SK-N-SH treated with all-trans-retinoic acid at 6 μM for 48 hours (cell line): ENCODE measurements around the gene TOM1L2.

ENCODE experiments used
- ARNTL ChIP-seq: fragments of 450-650 bp; formaldehyde crosslinking; IDR thresholded peaks from 2 replicates; pipeline ENCODE4 v1.5.0; 2020; ENCODE audit warnings: low read depth, mild to moderate bottlenecking, moderate library complexity, borderline replicate concordance
- CREB5 ChIP-seq: fragments of 250-450 bp; sonication (Bioruptor Pico); IDR thresholded peaks from 2 replicates; pipeline ENCODE4 v1.5.1; 2020; ENCODE audit warnings: low read depth, mild to moderate bottlenecking, moderate library complexity
- ESRRG ChIP-seq: fragments of 250-450 bp; sonication (Bioruptor Pico); IDR thresholded peaks from 2 replicates; pipeline ENCODE4 v1.6.1; 2021; ENCODE audit warnings: mild to moderate bottlenecking
- ISL1 ChIP-seq: fragments of 250-450 bp; sonication (Bioruptor Pico); IDR thresholded peaks from 2 replicates; pipeline ENCODE4 v2.1.2; 2022; ENCODE audit warnings: mild to moderate bottlenecking, moderate library complexity
- PATZ1 ChIP-seq: fragments of 250-450 bp; sonication (Bioruptor Pico); IDR thresholded peaks from 2 replicates; pipeline ENCODE4 v1.8.0; 2020; ENCODE audit warnings: mild to moderate bottlenecking, moderate library complexity, borderline replicate concordance
- POU6F1 ChIP-seq: fragments of 250-450 bp; sonication (Bioruptor Pico); IDR thresholded peaks from 2 replicates; pipeline ENCODE4 v1.8.0; 2021; ENCODE audit warnings: low read depth, mild to moderate bottlenecking, moderate library complexity, borderline replicate concordance
- RARB ChIP-seq: fragments of 250-450 bp; sonication (Bioruptor Pico); IDR thresholded peaks from 2 replicates; pipeline ENCODE4 v1.8.0; 2021; ENCODE audit warnings: mild to moderate bottlenecking, moderate library complexity
- TCF4 ChIP-seq: fragments of 250-450 bp; sonication (Bioruptor Pico); IDR thresholded peaks from 2 replicates; pipeline ENCODE4 v1.8.0; 2021; ENCODE audit warnings: mild to moderate bottlenecking, moderate library complexity, borderline replicate concordance
- ZFP3 ChIP-seq: fragments of 250-450 bp; sonication (Bioruptor Pico); IDR thresholded peaks from 2 replicates; pipeline ENCODE4 v1.5.0; 2020; ENCODE audit warnings: mild to moderate bottlenecking, moderate library complexity

- TF ChIP-seq CREB5 (CRISPR knock-in tag) = no peak
- TF ChIP-seq ARNTL (CRISPR knock-in tag) = no peak
- no peak for TF ChIP-seq RARB (CRISPR knock-in tag)
- 0 out of 2 replicates have a peak, but pooled peaks have one; percentile 29 for TF ChIP-seq PATZ1 (CRISPR knock-in tag)
- no peak for TF ChIP-seq POU6F1 (CRISPR knock-in tag)
- TF ChIP-seq ESRRG = no peak
- no peak for TF ChIP-seq ZFP3
- no peak for TF ChIP-seq TCF4 (CRISPR knock-in tag)
- TF ChIP-seq ISL1 (CRISPR knock-in tag) = no peak
Observed at GRCh38 chr17:17836250-17836817, 135.9 kb downstream of the TOM1L2 start.
